Natural killer cell (primary cell): ENCODE data around the gene CLEC19A. TPM values are rescaled to one million over a fixed set of nuclear protein-coding genes. Genes with fewer than 3 reads are reported as not detected.

Source experiments
- ATAC-seq, 3 donors: fragments of 150-1000 bp in 2 of 3; fragments of 200-7000 bp in 1 of 3; cut with Tn5 transposase; 1 replicate in 1 of 3; 2 replicates in 2 of 3; pipeline ENCODE4 v1.10.0; 2021; ENCODE audit warnings: mild to moderate bottlenecking in 2 of 3, moderate library complexity in 2 of 3
- DNase-seq, 2 donors: peaks; one replicate each; pipeline versions ENCODE4 v3.0.0 to v3.0.0-alpha.2; 2013 to 2021; ENCODE audit warnings: mixed read lengths in 1 of 2
- H3K27ac ChIP-seq: one replicate; pipeline ENCODE4 v1.5.1; 2013; ENCODE audit warnings: mild to moderate bottlenecking, low read length
- H3K27me3 ChIP-seq: one replicate; pipeline ENCODE4 v1.6.1; 2013; ENCODE audit warnings: low read length; ENCODE audit not compliant: control insufficient read depth, insufficient read depth
- H3K36me3 ChIP-seq: one replicate; pipeline ENCODE4 v1.6.1; 2013; ENCODE audit warnings: low read length; ENCODE audit not compliant: control insufficient read depth, insufficient read depth
- H3K4me1 ChIP-seq: one replicate; pipeline ENCODE4 v1.6.1; 2013; ENCODE audit warnings: low read length; ENCODE audit not compliant: control insufficient read depth, insufficient read depth
- H3K4me3 ChIP-seq: one replicate; pipeline ENCODE4 v1.5.1; 2013; ENCODE audit warnings: low read length
- H3K9me3 ChIP-seq: one replicate; pipeline ENCODE4 v1.6.1; 2013; ENCODE audit warnings: low read length; ENCODE audit not compliant: control insufficient read depth, insufficient read depth
- H3K27ac Mint-ChIP-seq, 2 donors: one replicate each; pipeline ENCODE4 v1.8.0; 2022; ENCODE audit warnings: mild to moderate bottlenecking in 2 of 2, mixed read lengths in 2 of 2, moderate library complexity in 1 of 2
- H3K27me3 Mint-ChIP-seq, 2 donors: one replicate each; pipeline ENCODE4 v1.8.0; 2022; ENCODE audit warnings: low read depth in 2 of 2, mixed read lengths in 2 of 2
- H3K36me3 Mint-ChIP-seq: one replicate; pipeline ENCODE4 v1.8.0; 2022; ENCODE audit warnings: mixed read lengths
- H3K4me1 Mint-ChIP-seq, 2 donors: one replicate each; pipeline ENCODE4 v1.8.0; 2022; ENCODE audit warnings: mixed read lengths in 2 of 2
- H3K4me3 Mint-ChIP-seq: one replicate; pipeline ENCODE4 v1.8.0; 2022; ENCODE audit warnings: mild to moderate bottlenecking, moderate library complexity, mixed read lengths
- H3K9me3 Mint-ChIP-seq, 2 donors: one replicate each; pipeline ENCODE4 v1.8.0; 2022; ENCODE audit warnings: mixed read lengths in 2 of 2
- CTCF ChIP-seq: fragments of 200-600 bp; IDR thresholded peaks from one replicate; pipeline ENCODE4 v1.8.0; 2022; ENCODE audit warnings: antibody characterized with exemption
- WGBS: methylation state at CpG from one replicate; pipeline ENCODE4 v1.1.7; 2013; ENCODE audit warnings: missing lambda C conversion rate; ENCODE audit not compliant: insufficient coverage; 5-methylcytosine and 5-hydroxymethylcytosine counted together
- intact Hi-C: fragments of 100-400 bp; cut with micrococcal nuclease; formaldehyde crosslinking; loops from one replicate; pipeline ENCODE4 v1.14.2; 2022
- total RNA-seq, 4 donors: library from RNA; stranded (reverse); fragments of 120-200 nt in 1 of 4; gene quantifications; one replicate each; pipeline versions ENCODE4 v1.2.3 to v1.2.4, GENCODE V29; 2013 to 2022

CLEC19A gene
- total RNA-seq, 3 donors from 2014 or later (not counting 1 experiment from before 2014, with no cell fraction given) = not detected

- intact Hi-C loops = no loop called here
Observed at GRCh38 chr16:19264123-19264673, 21.3 kb upstream of the CLEC19A start.

GRCh38 chr16:19265380-19265930 is 20.1 kb upstream of the CLEC19A start:
- H3K4me1 ChIP-seq = no peaks in the 10 kb centered on the region

More at GRCh38 chr16:19264123-19264673, 21.3 kb upstream of the CLEC19A start:
- Histone ChIP-seq H3K4me3 (no peak overlapping the region), H3K36me3 (no peaks in the 10 kb centered on the region), H3K9me3 (peaks cover 3% of the 10 kb centered on the region), H3K27ac (no peak overlapping the region), H3K27me3 (no peaks in the 10 kb centered on the region), H3K4me1 (no peaks in the 10 kb centered on the region)
- no peaks in the 10 kb centered on the region for H3K36me3 Mint-ChIP-seq
- H3K27me3 Mint-ChIP-seq = no peaks in the 10 kb centered on the region
- no peak overlapping the region for H3K4me3 Mint-ChIP-seq
- no peak for TF ChIP-seq CTCF
- WGBS = 95% methylated on average over 4 of the region's 4 CpGs
- DNase-seq (no peak), ATAC-seq (no peak)
- H3K27ac Mint-ChIP-seq = no peak overlapping the region
- H3K9me3 Mint-ChIP-seq = peaks cover 2 to 5% of the 10 kb centered on the region in 2 donors
- no peaks in the 10 kb centered on the region for H3K4me1 Mint-ChIP-seq

GRCh38 chr16:19266774-19267173 is 18.8 kb upstream of the CLEC19A start:
- peaks cover 0 to 3% of the 10 kb centered on the region in 2 donors for H3K27me3 Mint-ChIP-seq
- H3K27ac Mint-ChIP-seq = no peak overlapping the region
- no peak for TF ChIP-seq CTCF
- Histone ChIP-seq H3K36me3 (no peaks in the 10 kb centered on the region), H3K27me3 (no peaks in the 10 kb centered on the region), H3K4me1 (no peaks in the 10 kb centered on the region), H3K4me3 (no peak overlapping the region), H3K9me3 (peaks cover 3% of the 10 kb centered on the region), H3K27ac (no peak overlapping the region)
- ATAC-seq = no peak
- no peak for DNase-seq
- no peaks in the 10 kb centered on the region for H3K4me1 Mint-ChIP-seq
- no peak overlapping the region for H3K4me3 Mint-ChIP-seq
- H3K9me3 Mint-ChIP-seq = peaks cover 2 to 5% of the 10 kb centered on the region in 2 donors
- H3K36me3 Mint-ChIP-seq = no peaks in the 10 kb centered on the region
- intact Hi-C loops = no loop called here
- WGBS = 92% methylated on average over 11 of the region's 11 CpGs

More at GRCh38 chr16:19265380-19265930, 20.1 kb upstream of the CLEC19A start:
- ATAC-seq = no peak
- Histone ChIP-seq H3K4me3 (no peak overlapping the region), H3K36me3 (no peaks in the 10 kb centered on the region), H3K27me3 (no peaks in the 10 kb centered on the region), H3K9me3 (peaks cover 3% of the 10 kb centered on the region), H3K27ac (no peak overlapping the region)
- H3K27ac Mint-ChIP-seq = no peak overlapping the region
- peaks cover 2 to 5% of the 10 kb centered on the region in 2 donors for H3K9me3 Mint-ChIP-seq
- no peak for DNase-seq
- H3K4me1 Mint-ChIP-seq = no peaks in the 10 kb centered on the region
- intact Hi-C loops = no loop called here
- no peaks in the 10 kb centered on the region for H3K27me3 Mint-ChIP-seq
- TF ChIP-seq CTCF = no peak
- H3K36me3 Mint-ChIP-seq = no peaks in the 10 kb centered on the region
- no peak overlapping the region for H3K4me3 Mint-ChIP-seq
- WGBS = 82% methylated on average over 7 of the region's 9 CpGs

GRCh38 chr16:19269098-19269497 is 16.4 kb upstream of the CLEC19A start:
- no peak for ATAC-seq
- TF ChIP-seq CTCF = no peak

More at GRCh38 chr16:19269098-19269497, 16.4 kb upstream of the CLEC19A start:
- H3K27me3 ChIP-seq = no peaks in the 10 kb centered on the region
- H3K36me3 ChIP-seq = no peaks in the 10 kb centered on the region
- WGBS = 75% methylated on average over 1 of the region's 2 CpGs
- DNase-seq = no peak
- intact Hi-C loops = no loop called here
- H3K4me3 ChIP-seq = no peak overlapping the region
- Mint-ChIP-seq H3K27ac (no peak overlapping the region), H3K27me3 (peaks cover 0 to 3% of the 10 kb centered on the region in 2 donors), H3K4me3 (no peak overlapping the region), H3K9me3 (peaks cover 2 to 5% of the 10 kb centered on the region in 2 donors), H3K4me1 (no peaks in the 10 kb centered on the region), H3K36me3 (no peaks in the 10 kb centered on the region)
- H3K9me3 ChIP-seq = peaks cover 3% of the 10 kb centered on the region
- no peak overlapping the region for H3K27ac ChIP-seq
- H3K4me1 ChIP-seq = no peaks in the 10 kb centered on the region
